CD4-positive, alpha-beta T cell treated with Interleukin-10 for 1 hour (primary cell): ENCODE data around the gene COPZ2.
A peak's percentile ranks its signal among the peaks of the same experiment; 100 is the strongest.
"Not testable (repeated sequence)": the region's sequence is repeated elsewhere in the genome, so short reads cannot be mapped to it uniquely, and the experiment has no call there.

ENCODE experiments used
- DNase-seq: peaks from one replicate; pipeline ENCODE4 v3.0.0-alpha.2; 2020

Gene COPZ2, protein sequence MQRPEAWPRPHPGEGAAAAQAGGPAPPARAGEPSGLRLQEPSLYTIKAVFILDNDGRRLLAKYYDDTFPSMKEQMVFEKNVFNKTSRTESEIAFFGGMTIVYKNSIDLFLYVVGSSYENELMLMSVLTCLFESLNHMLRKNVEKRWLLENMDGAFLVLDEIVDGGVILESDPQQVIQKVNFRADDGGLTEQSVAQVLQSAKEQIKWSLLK

DNA sequence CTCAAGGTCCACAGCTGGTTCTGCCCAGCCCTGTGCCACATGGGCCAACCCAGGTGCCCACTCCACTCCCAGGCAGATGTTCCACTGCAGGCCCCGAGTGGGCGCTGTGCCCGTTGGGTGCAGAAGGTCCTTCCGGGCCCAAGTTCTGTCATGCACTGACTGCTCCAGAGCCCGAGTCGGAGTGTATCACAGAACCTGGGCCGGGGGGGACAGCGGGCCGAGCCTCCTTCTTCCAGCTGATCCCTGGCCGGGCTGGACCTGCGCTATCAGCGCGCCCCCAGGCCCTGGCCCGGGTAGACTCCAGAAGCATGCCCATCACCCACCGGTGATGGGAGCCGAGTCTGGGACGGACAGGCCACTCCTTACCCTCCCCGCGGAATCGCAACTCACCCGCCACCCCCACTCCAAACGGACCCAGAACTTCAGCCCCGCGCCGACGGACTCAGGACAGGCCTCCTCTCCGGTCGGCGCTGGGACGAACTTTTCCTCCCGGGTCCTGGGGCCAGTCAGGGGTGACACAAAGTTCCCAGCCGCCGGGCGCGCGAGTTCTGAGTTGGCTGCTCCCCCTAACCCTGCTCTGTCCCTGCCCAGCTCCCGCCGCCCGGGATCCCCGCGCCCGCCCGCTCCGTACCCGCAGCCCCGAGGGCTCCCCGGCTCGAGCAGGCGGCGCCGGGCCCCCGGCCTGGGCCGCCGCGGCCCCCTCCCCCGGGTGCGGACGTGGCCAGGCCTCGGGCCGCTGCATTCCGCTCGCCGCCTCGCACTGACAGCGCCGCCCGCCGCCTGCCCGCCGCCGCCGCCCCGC, at the start of gene COPZ2:
Gene COPZ2, minus strand, starts transcription at position 762 of the 802 bp plus-strand sequence. Its CDS starts 20 bp downstream, at position 742.
- peak; percentile 71 for DNase-seq

DNA sequence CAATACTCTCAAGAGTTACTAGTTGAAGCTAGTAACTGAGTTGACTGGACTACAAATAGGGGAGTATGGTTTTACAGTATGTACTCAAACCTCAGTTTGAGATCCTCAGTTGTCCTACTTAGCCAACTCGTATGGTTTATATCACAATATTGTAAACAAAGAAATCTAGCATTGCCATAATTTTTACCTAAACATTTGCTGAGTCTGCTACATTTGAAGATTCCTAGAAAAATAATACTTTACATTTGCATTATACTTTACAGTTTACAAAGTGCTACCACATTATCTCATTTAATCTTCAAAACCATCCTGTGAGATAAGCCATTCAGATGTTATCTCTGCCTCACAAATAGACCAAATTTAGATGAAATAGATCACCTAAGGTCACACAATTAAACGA, 47.3 kb upstream of the COPZ2 start:
- no peak for DNase-seq

DNA sequence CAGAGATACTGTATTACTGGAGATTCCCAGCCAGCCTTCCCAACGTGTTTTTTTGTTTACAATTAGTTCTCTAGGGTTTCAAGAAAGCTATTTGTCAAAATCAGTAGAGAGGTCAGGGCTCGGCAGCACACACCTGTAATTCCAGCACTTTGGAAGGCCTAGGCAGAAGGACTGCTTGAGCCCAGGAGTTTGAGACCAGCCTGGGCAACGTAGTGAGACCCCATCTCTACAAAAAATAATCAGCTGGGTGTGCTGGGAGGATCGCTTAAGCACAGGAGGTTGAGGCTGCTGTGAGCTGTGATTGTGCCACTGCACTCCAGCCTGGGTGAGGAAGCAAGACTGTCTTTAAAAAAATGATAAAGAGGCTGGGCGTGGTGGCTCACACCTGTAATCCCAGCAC, 44.3 kb upstream of the COPZ2 start:
- DNase-seq, result no peak

DNA sequence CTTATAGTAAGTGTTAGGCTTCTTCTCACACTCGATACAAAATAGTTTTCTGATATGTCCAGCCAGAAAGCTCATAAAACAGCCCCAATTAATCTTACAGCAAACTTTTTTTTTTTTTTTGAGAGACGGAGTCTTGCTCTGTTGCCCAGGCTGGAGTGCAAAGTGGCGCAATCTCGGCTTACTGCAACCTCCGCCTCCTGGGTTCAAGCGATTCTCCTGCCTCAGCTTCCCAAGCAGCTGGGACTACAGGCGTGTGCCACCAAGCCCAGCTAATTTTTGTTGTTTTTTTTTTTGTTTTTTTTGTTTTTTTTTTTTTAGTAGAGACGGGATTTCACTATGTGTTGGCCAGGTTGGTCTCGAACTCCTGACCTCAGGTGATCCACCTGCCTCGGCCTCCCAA, 39.6 kb upstream of the COPZ2 start:
- DNase-seq, result not testable (repeated sequence)

DNA sequence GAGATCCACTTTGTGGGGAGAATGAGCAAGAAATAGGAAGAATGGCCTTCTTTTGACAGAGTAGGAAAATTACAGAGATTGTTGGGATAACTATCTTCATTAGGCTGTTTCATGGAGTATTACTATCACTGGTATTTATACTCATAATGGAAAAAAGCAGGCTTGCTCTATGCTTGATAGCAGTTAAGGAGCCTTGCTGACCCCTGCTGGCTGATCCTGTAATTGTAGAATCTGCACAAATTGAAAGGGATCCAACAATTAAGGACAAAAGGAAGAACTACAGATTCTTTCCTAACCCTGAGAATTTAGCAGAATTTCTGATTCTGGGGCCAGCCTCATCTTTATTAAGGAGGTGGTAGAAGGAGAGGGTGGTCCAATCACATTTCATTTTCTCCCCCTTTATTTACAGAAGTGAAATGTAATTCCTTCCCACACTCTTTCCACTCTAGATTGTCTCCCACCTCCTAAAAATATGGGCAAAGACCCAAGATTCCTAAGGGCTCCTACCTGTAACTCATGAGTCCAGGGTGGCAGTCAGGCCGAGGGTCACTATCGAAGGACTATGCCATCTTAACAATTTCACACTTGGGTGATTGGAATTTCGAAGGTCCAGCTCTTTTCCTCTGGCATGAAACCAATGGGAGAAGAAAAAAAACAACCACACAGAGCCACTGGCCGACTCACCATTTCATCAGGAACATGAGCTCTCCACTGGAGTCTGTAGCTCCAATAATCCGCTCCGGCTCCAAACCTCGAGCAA, 36.9 kb upstream of the COPZ2 start:
- DNase-seq, result peak; percentile 81

DNA sequence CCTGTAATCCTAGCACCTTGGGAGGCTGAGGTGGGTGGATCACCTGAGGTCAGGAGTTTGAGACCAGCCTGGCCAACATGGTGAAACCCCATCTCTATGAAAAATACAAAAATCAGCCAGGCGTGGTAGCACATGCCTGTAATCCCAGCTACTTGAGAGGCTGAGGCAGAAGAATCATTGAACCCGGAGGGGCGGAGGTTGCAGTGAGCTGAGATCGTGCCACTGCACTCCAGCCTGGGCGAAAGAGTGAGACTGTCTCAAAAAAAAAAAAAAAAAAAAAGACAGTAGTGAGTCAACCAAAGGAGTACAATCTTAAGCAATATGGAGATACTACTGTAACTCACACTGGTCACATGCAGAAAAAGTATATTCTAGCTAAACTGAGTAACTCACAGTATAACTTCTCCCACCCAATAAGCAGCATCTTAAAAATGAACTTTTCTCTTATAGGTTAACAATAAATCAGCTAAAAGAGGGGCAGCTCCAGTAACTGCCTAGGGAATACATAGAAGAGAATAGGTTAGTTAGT, 36.0 kb upstream of the COPZ2 start:
- DNase-seq, result not testable (repeated sequence)

DNA sequence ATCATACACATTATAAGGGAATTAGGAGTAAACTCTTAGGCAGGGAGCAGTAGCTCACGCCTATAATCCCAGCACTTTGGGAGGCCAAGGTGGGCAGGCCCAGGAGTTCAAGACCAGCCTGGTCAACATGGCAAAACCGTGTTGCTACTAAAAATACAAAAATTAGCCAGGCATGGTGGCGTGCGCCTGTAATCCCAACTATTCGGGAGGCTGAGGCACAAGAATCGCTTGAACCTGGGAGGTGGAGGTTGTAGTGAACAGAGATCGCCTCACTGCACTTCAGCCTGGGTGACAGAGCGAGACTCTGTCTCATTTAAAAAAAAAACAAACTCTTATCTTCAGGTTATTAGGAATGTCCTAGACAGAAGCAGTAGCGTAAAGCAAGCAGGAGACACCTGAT, 35.2 kb upstream of the COPZ2 start:
- not testable (repeated sequence) for DNase-seq

DNA sequence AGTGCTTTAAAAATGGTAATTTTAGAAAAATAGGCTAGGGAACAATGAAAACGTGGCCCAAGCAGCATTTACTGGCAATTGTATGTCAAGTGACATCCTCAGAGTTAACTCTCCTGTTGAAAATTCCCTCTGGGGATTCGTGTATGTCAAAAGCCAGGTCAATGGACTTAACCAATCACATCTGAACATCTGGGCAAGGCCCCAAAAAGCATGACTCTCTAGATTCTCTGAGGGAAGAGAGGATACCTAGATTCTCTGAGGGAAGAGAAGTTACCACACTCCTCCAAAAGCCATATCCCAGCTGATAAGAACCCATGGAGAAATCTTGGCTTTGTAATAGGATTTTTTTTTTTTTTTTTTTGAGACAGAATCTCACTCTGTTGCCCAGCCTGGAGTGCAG, 34.1 kb upstream of the COPZ2 start:
- DNase-seq, result no peak

DNA sequence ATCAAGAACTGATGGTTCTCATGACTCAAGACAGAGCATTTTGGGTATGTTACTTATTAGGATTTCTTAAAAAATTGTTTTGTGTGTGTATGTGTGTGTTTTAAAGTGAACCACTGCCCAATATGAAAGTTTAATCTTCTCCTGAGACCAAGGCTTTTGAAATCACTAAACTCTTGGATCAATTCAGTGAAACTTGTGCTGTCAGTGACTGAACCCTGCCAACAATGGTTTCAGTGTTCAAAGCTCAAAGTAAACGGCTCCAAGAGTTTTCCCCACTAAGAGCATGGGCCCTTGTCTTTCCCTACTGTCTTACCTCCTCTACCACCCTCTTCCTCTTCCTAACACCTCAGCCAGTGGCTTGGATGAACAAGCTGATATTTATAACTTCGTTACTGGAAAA, 32.6 kb upstream of the COPZ2 start:
- DNase-seq, result no peak

DNA sequence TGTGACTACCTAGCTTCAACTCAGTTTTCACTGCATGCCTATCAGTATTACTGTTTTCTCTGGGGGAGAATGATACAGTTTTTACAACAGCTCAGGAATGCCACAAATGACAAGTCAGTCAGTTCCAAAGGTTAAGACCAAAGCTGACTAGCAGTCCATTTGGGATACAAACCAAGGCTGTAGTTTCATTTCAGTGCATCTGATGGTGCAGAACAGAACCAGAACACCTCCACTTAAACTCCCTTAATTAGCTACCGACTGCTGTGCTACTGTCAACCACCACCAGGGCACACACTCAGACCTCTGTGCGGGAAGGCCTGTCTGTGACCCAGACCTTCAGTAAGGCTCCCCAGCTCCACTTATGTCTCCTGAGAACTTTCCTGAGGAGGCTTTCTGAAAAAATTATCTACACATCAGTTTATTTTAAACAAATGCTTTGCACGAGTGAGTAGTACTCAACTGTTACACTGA, 30.9 kb upstream of the COPZ2 start:
- DNase-seq, result no peak

DNA sequence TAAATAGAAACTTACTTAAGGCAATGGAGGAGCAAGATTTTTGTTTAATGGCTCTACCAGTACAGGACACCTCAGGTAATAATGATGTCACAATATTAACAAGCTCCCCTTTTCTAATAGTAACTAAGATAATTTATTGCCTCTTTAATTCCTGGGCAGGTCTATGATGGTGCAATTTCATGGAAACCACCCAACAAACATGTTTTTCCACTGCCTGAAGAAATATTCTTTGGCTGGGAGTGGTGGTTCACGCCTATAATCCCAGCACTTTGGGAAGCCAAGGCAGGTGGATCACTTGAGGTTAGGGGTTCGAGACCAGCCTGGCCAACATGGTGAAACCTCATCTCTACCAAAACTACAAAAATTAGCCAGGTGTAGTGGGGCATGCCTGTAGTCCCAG, 30.2 kb upstream of the COPZ2 start:
- not testable (repeated sequence) for DNase-seq

DNA sequence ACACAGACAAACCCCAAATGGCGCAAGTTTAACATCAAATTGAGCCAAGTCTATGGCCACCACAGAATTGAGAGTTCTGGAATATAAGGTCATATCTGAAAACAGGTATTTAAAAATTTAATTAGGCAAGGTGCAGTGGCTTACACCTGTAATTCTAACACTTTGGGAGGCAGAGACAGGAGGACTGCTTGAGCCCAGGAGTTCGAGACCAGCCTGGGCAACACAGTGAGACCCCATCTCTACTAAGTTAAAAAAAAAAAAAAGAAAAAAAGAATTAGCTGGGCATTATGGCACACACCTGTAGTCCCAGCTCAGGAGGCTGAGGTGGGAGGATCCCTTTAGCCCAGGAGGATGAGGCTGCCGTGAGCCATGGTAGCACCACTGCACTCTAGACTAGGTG, 29.6 kb upstream of the COPZ2 start:
- DNase-seq, result no peak

DNA sequence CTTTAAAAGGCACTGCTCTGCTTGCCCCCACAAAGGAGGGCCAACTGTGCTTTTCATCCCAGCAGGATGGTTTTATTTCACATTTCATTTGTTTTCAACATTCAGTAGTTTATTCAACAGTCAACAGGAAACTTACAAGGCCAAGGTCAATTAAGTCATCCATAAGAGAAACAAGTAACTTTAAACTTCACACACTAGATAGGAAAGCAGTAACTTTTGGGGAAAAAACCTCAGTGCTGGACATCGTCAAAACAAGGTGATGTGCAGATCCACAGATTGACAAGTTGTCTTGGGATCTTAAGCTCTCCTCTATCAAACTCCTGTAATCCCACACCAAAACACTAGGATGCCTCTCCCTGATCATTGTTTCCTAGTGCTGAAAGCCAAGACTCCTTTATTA, 29.1 kb upstream of the COPZ2 start:
- no peak for DNase-seq

DNA sequence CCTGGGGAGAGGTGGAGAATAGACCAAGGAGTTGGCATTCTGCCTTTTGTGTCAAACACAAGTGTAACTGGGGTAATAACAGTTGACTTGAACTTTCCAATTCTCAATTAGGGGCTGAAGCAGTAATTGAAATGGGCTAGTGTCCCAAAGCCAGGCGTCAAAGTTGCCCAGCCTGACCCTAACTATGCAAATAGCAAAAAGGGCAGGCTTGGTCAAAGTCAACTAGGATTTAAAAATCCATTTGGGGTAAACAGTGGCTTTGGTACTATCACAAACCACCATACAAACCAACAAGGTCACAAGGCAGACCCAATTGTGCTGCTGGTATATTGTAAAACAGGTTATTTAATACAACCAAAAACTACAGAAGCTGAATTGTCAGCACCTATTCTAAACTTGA, 28.6 kb upstream of the COPZ2 start:
- no peak for DNase-seq

DNA sequence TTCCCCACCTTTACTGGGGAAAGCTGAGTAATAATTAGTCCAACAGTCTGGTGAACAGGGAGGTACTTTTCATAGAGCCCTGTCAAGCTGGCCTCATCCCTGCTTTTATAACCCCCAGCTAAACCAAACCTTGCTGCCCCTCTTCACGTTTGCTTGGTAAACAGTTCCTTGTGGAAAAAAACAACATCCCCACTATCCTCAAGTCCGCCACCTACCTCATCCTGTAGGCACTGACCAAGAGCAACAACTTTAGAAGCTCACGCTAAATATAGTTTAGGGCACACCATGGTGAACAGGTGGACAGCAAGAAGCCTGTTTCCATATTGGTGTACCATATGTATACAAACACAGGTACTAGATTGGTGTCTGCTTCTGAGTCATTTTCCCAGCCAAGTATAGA, 27.0 kb upstream of the COPZ2 start:
- no peak for DNase-seq

DNA sequence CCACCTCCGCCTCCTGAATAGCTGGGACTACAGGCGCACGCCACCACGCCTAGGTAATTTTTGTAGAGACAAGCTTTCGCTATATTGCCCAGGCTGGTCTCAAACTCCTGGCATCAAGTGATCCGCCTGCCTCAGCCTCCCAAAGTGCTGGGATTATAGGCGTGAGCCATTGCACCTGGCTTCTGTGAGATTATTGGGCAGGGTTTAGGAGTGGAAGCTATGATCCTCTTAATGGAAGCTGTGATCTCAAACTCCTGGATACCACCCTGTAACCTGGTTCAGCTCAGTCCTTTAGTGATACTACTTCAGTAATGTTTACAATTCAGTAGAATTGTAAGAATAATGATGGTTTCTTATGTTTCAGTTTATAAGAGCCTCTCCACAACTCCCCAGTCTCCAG, 24.7 kb upstream of the COPZ2 start:
- no peak for DNase-seq

DNA sequence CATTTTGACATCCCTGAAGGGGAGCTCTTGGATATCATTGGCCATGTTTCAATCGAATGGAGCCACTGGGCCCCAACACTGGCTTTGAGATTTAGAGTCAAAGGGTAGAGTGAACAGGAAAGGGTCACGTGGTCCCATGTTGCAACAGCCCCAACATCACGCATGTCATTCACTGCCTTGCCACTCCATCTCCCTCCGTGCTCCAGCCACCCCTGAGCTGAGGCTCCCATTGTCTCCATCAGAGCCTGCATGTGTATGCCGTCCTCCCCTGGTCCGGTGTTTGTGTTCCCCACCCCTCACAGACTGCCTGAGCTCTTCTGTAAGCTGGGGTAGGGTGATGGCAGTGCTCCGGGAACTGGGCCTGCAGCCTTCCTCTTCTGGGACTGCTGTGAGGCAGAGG, 22.7 kb upstream of the COPZ2 start:
- DNase-seq, result no peak

DNA sequence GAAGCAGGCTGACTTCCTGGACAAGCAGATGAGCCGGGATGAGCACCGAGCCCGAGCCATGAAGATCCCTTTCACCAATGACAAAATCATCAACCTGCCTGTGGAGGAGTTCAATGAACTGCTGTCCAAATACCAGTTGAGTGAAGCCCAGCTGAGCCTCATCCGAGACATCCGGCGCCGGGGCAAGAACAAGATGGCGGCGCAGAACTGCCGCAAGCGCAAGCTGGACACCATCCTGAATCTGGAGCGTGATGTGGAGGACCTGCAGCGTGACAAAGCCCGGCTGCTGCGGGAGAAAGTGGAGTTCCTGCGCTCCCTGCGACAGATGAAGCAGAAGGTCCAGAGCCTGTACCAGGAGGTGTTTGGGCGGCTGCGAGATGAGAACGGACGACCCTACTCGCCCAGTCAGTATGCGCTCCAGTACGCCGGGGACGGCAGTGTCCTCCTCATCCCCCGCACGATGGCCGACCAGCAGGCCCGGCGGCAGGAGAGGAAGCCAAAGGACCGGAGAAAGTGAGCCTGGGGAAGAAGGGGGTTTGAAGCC, 21.6 kb upstream of the COPZ2 start:
- no peak for DNase-seq

DNA sequence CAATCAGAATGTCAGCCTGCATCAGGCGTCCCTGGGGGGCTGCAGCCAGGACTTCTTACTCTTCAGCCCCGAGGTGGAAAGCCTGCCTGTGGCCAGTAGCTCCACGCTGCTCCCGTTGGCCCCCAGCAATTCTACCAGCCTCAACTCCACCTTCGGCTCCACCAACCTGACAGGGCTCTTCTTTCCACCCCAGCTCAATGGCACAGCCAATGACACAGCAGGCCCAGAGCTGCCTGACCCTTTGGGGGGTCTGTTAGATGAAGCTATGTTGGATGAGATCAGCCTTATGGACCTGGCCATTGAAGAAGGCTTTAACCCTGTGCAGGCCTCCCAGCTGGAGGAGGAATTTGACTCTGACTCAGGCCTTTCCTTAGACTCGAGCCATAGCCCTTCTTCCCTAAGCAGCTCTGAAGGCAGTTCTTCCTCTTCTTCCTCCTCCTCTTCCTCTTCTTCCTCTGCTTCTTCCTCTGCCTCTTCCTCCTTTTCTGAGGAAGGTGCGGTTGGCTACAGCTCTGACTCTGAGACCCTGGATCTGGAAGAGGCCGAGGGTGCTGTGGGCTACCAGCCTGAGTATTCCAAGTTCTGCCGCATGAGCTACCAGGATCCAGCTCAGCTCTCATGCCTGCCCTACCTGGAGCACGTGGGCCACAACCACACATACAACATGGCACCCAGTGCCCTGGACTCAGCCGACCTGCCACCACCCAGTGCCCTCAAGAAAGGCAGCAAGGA, 21.0 kb upstream of the COPZ2 start:
- no peak for DNase-seq

DNA sequence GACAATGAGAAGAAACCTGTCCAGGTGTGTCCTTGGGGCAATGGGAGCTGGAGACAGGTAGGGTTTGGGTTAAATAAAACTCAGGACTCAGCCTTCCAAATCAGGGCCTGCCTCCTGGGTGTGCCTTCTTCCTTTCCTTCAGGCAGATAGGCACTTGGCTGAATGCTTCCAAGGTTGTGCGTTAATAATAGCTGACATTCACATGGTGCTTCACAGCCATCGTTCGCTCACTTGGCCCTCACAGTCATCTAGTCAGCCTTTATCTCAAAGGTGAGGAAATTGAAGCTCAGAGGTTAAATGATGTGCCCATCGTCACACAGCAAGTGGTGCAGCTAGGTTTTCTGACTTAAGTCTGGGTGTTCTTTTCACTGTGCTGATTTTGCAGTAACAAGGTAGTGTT, 20.0 kb upstream of the COPZ2 start:
- DNase-seq, result no peak

DNA sequence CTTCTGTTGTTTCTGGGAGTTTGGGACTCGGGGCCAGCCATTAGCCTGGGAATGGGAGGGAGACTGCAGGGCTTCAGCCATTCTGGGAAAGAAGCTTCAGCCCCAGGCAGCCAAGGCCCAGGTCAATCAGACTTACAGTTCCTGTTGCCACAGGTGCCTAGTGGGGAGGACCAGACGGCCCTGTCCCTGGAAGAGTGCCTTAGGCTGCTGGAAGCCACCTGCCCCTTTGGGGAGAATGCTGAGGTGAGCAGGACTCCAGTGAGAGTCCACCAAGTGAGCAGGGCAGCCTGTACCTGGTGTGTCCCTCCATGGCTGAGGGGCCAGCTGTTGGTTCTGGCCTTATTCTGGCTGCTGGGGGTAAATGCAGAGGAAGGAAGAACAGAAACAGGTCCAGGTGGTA, 19.3 kb upstream of the COPZ2 start:
- no peak for DNase-seq

DNA sequence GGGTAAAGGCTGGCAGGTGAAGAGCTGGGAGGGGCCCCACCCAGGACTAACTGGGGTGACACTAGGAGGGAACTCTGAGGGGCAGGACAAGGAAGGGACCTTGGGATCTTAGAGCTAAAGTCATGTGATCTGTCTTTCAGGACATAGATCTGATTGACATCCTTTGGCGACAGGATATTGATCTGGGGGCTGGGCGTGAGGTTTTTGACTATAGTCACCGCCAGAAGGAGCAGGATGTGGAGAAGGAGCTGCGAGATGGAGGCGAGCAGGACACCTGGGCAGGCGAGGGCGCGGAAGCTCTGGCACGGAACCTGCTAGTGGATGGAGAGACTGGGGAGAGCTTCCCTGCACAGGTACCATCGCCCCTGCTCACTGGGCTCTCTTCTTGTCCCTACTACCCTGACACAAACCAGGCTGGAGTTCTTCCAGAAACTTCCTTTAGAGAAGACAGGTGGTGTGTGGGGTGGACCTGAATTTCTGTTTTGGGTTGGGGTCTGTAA, 18.7 kb upstream of the COPZ2 start:
- DNase-seq, result no peak
